ENCODE results near the gene TBC1D9. TPM values are rescaled to one million over a fixed set of nuclear protein-coding genes. Genes with fewer than 3 reads are reported as not detected.

Gene TBC1D9
- total and polyA plus RNA-seq, 4 donors = 9.0 to 52.6 (median 24.5) TPM

DNA sequence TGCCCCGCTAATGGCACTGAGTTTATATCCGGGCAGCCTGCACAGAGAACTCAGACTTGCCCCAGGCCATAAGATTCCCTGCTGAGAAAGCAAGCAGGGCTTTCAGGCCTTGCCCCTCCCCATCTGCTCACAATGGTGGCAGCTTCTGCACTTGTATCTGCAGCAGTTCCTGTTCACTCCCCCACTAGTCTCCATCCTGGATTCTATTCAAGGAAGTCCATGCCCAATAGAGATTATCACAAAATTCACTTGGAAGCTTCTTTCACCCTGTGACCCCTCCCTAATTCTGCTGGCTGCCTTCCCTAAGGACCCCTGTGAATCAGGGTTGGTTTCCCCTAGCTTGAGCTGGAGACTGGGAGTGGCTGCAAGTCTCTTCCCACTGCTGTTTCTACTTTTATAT lies 152.9 kb downstream of the TBC1D9 start:
- Histone ChIP-seq H3K27me3 (ENCODE audit: control insufficient read depth in 3 of 3, insufficient read depth in 3 of 3, low read length in 2 of 3) (no peaks in the 10 kb centered on the region), H3K4me1 (ENCODE audit: control insufficient read depth in 5 of 5, insufficient read depth in 5 of 5, low read length in 5 of 5) (peaks cover 0 to 4% (median 0%) of the 10 kb centered on the region in 5 donors), H3K27ac (ENCODE audit: low read depth in 1 of 2, low read length in 1 of 2) (no peak overlapping the region), H3K9ac (ENCODE audit: insufficient read depth in 1 of 2, low read length in 2 of 2) (no peak overlapping the region), H3K9me3 (ENCODE audit: control insufficient read depth in 4 of 4, insufficient read depth in 3 of 4, low read length in 3 of 4) (no peaks in the 10 kb centered on the region), H3K36me3 (ENCODE audit: control insufficient read depth in 4 of 4, insufficient read depth in 4 of 4, low read length in 4 of 4) (no peaks in the 10 kb centered on the region), H3K4me3 (no peak overlapping the region)
- TF ChIP-seq CTCF (IDR thresholded peaks at IDR 0.05; ENCODE audit: control extremely low read depth, extremely low read depth) = no peak
- ATAC-seq (ENCODE audit: insufficient read depth, low FRiP score) = no peak
- WGBS, 2 donors = 44 to 77% methylated on average over 2 of the region's 2 CpGs
- no peak for DNase-seq

DNA sequence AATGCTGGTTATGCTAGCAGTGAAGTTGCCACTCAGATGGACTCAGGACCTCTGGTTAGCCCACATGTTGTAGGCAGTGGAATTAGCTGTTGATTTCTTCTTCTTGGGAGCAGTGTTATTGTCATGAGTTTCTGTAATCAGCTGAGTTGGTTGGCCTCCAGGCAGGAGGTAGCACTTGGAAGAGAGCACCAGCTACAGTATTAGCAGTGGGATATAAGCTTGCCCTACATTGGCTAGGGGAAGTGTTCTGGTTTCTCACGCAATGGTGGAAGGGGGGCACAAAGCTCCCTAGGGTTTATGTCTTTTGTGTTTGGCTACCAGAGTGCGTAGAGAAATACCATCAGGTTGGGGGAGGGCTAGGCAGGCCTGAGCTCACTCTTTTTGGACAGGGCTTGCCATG lies 153.5 kb downstream of the TBC1D9 start:
- Histone ChIP-seq H3K9me3 (ENCODE audit: control insufficient read depth in 4 of 4, insufficient read depth in 3 of 4, low read length in 3 of 4) (no peaks in the 10 kb centered on the region), H3K9ac (ENCODE audit: insufficient read depth in 1 of 2, low read length in 2 of 2) (no peak overlapping the region), H3K4me3 (no peak overlapping the region), H3K27ac (ENCODE audit: low read depth in 1 of 2, low read length in 1 of 2) (no peak overlapping the region), H3K27me3 (ENCODE audit: control insufficient read depth in 3 of 3, insufficient read depth in 3 of 3, low read length in 2 of 3) (no peaks in the 10 kb centered on the region), H3K4me1 (ENCODE audit: control insufficient read depth in 5 of 5, insufficient read depth in 5 of 5, low read length in 5 of 5) (peaks cover 0 to 4% (median 0%) of the 10 kb centered on the region in 5 donors), H3K36me3 (ENCODE audit: control insufficient read depth in 4 of 4, insufficient read depth in 4 of 4, low read length in 4 of 4) (no peaks in the 10 kb centered on the region)
- TF ChIP-seq CTCF (IDR thresholded peaks at IDR 0.05; ENCODE audit: control extremely low read depth, extremely low read depth) = no peak
- WGBS, 2 donors = 90 to 95% methylated on average over 2 of the region's 2 CpGs
- no peak for ATAC-seq (ENCODE audit: insufficient read depth, low FRiP score)
- DNase-seq = no peak

GRCh38 chr4:140600408-140600807 lies 155.8 kb downstream of the TBC1D9 start:
- Histone ChIP-seq H3K36me3 (ENCODE audit: control insufficient read depth in 4 of 4, insufficient read depth in 4 of 4, low read length in 4 of 4) (no peaks in the 10 kb centered on the region), H3K27me3 (ENCODE audit: control insufficient read depth in 3 of 3, insufficient read depth in 3 of 3, low read length in 2 of 3) (no peaks in the 10 kb centered on the region), H3K4me3 (no peak overlapping the region), H3K27ac (ENCODE audit: low read depth in 1 of 2, low read length in 1 of 2) (no peak overlapping the region), H3K9ac (ENCODE audit: insufficient read depth in 1 of 2, low read length in 2 of 2) (no peak overlapping the region), H3K4me1 (ENCODE audit: control insufficient read depth in 5 of 5, insufficient read depth in 5 of 5, low read length in 5 of 5) (peaks cover 0 to 4% (median 0%) of the 10 kb centered on the region in 5 donors), H3K9me3 (ENCODE audit: control insufficient read depth in 4 of 4, insufficient read depth in 3 of 4, low read length in 3 of 4) (no peaks in the 10 kb centered on the region)
- TF ChIP-seq CTCF (IDR thresholded peaks at IDR 0.05; ENCODE audit: control extremely low read depth, extremely low read depth) = no peak
- ATAC-seq (ENCODE audit: insufficient read depth, low FRiP score) (no peak), DNase-seq (no peak)
- 91 to 93% methylated on average over 8 of the region's 8 CpGs for WGBS, 2 donors

DNA sequence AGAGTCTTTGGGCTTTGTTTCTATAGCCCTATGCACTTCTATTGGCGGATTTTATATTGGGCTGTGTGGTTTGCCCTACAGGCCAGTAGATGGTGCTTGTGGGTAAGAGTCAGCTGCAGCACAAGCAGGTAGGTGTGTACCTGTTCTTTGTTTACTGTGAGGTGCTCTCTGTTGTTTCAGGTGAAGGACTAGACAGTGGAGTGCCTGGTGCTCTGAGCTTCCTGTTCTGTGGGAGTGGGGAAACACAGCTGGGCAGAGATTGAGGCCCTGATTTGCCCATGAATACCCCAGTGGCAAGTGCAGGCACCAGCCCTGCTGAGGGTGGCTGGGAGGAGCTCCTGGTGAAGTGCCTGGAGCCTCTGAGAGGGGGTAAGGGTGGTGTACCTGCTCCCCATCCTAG lies 161.1 kb downstream of the TBC1D9 start:
- Histone ChIP-seq H3K9ac (ENCODE audit: insufficient read depth in 1 of 2, low read length in 2 of 2) (no peak overlapping the region), H3K27me3 (ENCODE audit: control insufficient read depth in 3 of 3, insufficient read depth in 3 of 3, low read length in 2 of 3) (no peaks in the 10 kb centered on the region), H3K4me3 (no peak overlapping the region), H3K36me3 (ENCODE audit: control insufficient read depth in 4 of 4, insufficient read depth in 4 of 4, low read length in 4 of 4) (no peaks in the 10 kb centered on the region), H3K4me1 (ENCODE audit: control insufficient read depth in 5 of 5, insufficient read depth in 5 of 5, low read length in 5 of 5) (peaks cover 0 to 2% (median 0%) of the 10 kb centered on the region in 5 donors), H3K27ac (ENCODE audit: low read depth in 1 of 2, low read length in 1 of 2) (no peak overlapping the region), H3K9me3 (ENCODE audit: control insufficient read depth in 4 of 4, insufficient read depth in 3 of 4, low read length in 3 of 4) (no peaks in the 10 kb centered on the region)
- DNase-seq (no peak), ATAC-seq (ENCODE audit: insufficient read depth, low FRiP score) (peak; percentile 69)
- 60 to 69% methylated on average over 1 of the region's 1 CpG for WGBS, 2 donors
- TF ChIP-seq CTCF (IDR thresholded peaks at IDR 0.05; ENCODE audit: control extremely low read depth, extremely low read depth) = no peak
